Lower leg skin (tissue), 3 donors: Measurements from ENCODE around the gene ADGRL1.

ENCODE experiments used
- CTCF ChIP-seq, 3 donors: fragments of 450-650 bp; IDR thresholded peaks; one replicate each; pipeline ENCODE4 v1.5.1; 2016; ENCODE audit warnings: antibody characterized with exemption in 3 of 3, mild to moderate bottlenecking in 3 of 3, moderate library complexity in 2 of 3
- POLR2A ChIP-seq, 2 donors: fragments of 450-650 bp; IDR thresholded peaks; one replicate each; pipeline ENCODE4 v1.6.1; 2016 to 2017; ENCODE audit warnings: antibody characterized with exemption in 2 of 2, mild to moderate bottlenecking in 1 of 2, moderate library complexity in 1 of 2

- TF ChIP-seq CTCF (IDR thresholded peaks at IDR 0.05) = no peak
- peak in 1 of 2 donors; percentile 4 for TF ChIP-seq POLR2A (IDR thresholded peaks at IDR 0.05)
Measured at GRCh38 chr19:14118165-14119051, 87.6 kb downstream of the ADGRL1 start.
